HG03139 (cell line): ENCODE data around the gene STX18.

Source experiments
- ATAC-seq: cut with Tn5 transposase; IDR thresholded peaks from one replicate; pipeline ENCODE4 v1.9.1; 2021; ENCODE audit not compliant: unreplicated experiment

Gene STX18

GRCh38 chr4:4440333-4441061, 101.4 kb downstream of the STX18 start:
- no peak for ATAC-seq

GRCh38 chr4:4439782-4440181, 102.1 kb downstream of the STX18 start:
- ATAC-seq = no peak

- ATAC-seq = no peak
Measured at GRCh38 chr4:4438891-4439290, 103.0 kb downstream of the STX18 start.

GRCh38 chr4:4437798-4438470, 103.9 kb downstream of the STX18 start:
- ATAC-seq = no peak

- no peak for ATAC-seq
Measured at GRCh38 chr4:4436244-4436823, 105.5 kb downstream of the STX18 start.

GRCh38 chr4:4433941-4434340, 107.9 kb downstream of the STX18 start:
- no peak for ATAC-seq

- ATAC-seq = no peak
Measured at GRCh38 chr4:4432341-4433125, 109.3 kb downstream of the STX18 start.

- ATAC-seq = peak; percentile 72
Measured at GRCh38 chr4:4430492-4431195, 111.2 kb downstream of the STX18 start.

GRCh38 chr4:4428966-4429875, 112.6 kb downstream of the STX18 start:
- ATAC-seq = no peak

- no peak for ATAC-seq
Measured at GRCh38 chr4:4427886-4428285, 114.0 kb downstream of the STX18 start.

- ATAC-seq = no peak
Measured at GRCh38 chr4:4427121-4427870, 114.6 kb downstream of the STX18 start.

- no peak for ATAC-seq
Measured at GRCh38 chr4:4426511-4427120, 115.2 kb downstream of the STX18 start.

GRCh38 chr4:4425696-4426095, 116.2 kb downstream of the STX18 start:
- ATAC-seq = no peak

GRCh38 chr4:4425119-4425690, 116.6 kb downstream of the STX18 start:
- no peak for ATAC-seq

- no peak for ATAC-seq
Measured at GRCh38 chr4:4424499-4425115, 117.2 kb downstream of the STX18 start.

GRCh38 chr4:4423706-4424498, 117.9 kb downstream of the STX18 start:
- no peak for ATAC-seq

GRCh38 chr4:4422856-4423499, 118.9 kb downstream of the STX18 start:
- ATAC-seq = no peak
